NCI-H1092 treated with DMSO at 0.1 percent for 48 hours (cell line): ENCODE data around the gene CASK.
"Not testable (repeated sequence)": the region's sequence is repeated elsewhere in the genome, so short reads cannot be mapped to it uniquely, and the experiment has no call there.

Experiments
- DNase-seq: peaks from one replicate; lab custom pipeline; 2025; lab: John Stamatoyannopoulos, UW

The CASK gene

GRCh38 chrX:41732260-41732659 lies 191.1 kb downstream of the CASK start:
- no peak for DNase-seq

- DNase-seq: no peak
Measured at GRCh38 chrX:41730081-41730480, 193.3 kb downstream of the CASK start.

GRCh38 chrX:41728125-41728524 lies 195.2 kb downstream of the CASK start:
- no peak for DNase-seq

GRCh38 chrX:41723826-41724225 lies 199.5 kb downstream of the CASK start, which contains the start of gene GPR82:
Gene GPR82 (plus strand): TSS chrX:41724181. CDS start chrX:41727027, 2,846 bp downstream.
- DNase-seq: no peak

- no peak for DNase-seq
Measured at GRCh38 chrX:41722816-41723618, 200.3 kb downstream of the CASK start.

- no peak for DNase-seq
Measured at GRCh38 chrX:41722214-41722613, 201.1 kb downstream of the CASK start.

GRCh38 chrX:41721590-41721989 lies 201.8 kb downstream of the CASK start:
- no peak for DNase-seq

- DNase-seq: no peak
Measured at GRCh38 chrX:41720125-41720779, 203.1 kb downstream of the CASK start.

GRCh38 chrX:41719610-41720009 lies 203.7 kb downstream of the CASK start:
- not testable (repeated sequence) for DNase-seq

GRCh38 chrX:41718481-41719235 lies 204.7 kb downstream of the CASK start:
- no peak for DNase-seq

GRCh38 chrX:41716767-41717473 lies 206.4 kb downstream of the CASK start:
- DNase-seq: no peak

GRCh38 chrX:41716222-41716621 lies 207.1 kb downstream of the CASK start:
- no peak for DNase-seq

- DNase-seq: no peak
Measured at GRCh38 chrX:41711021-41711667, 212.2 kb downstream of the CASK start.

GRCh38 chrX:41708486-41708885 lies 214.9 kb downstream of the CASK start:
- no peak for DNase-seq

GRCh38 chrX:41707218-41707617 lies 216.1 kb downstream of the CASK start:
- no peak for DNase-seq

GRCh38 chrX:41705680-41706374 lies 217.5 kb downstream of the CASK start:
- DNase-seq: no peak

GRCh38 chrX:41705042-41705441 lies 218.3 kb downstream of the CASK start:
- no peak for DNase-seq

GRCh38 chrX:41703574-41704029 lies 219.8 kb downstream of the CASK start:
- DNase-seq: no peak

- DNase-seq: no peak
Measured at GRCh38 chrX:41695426-41695825, 227.9 kb downstream of the CASK start.

GRCh38 chrX:41693024-41693423 lies 230.3 kb downstream of the CASK start:
- no peak for DNase-seq
